Esophagus squamous epithelium (tissue), 4 donors: Measurements from ENCODE around the gene TSPAN32.

Experiments
- POLR2A ChIP-seq, 4 donors: fragments of 450-650 bp; IDR thresholded peaks; one replicate each; pipeline ENCODE4 v1.6.1; 2017; ENCODE audit warnings: antibody characterized with exemption in 4 of 4, mild to moderate bottlenecking in 4 of 4, moderate library complexity in 3 of 4
- TF ChIP-seq, protein P1 (sequence below), 6 experiments: fragments of 450-650 bp in 4 of 6; fragments of 200-600 bp in 2 of 6; sonication (generic) in 2 of 6; IDR thresholded peaks; one replicate each; pipeline ENCODE4 v1.5.1; 2016 to 2019; ENCODE audit warnings: antibody characterized with exemption in 6 of 6, mild to moderate bottlenecking in 4 of 6, moderate library complexity in 4 of 6

DNA sequence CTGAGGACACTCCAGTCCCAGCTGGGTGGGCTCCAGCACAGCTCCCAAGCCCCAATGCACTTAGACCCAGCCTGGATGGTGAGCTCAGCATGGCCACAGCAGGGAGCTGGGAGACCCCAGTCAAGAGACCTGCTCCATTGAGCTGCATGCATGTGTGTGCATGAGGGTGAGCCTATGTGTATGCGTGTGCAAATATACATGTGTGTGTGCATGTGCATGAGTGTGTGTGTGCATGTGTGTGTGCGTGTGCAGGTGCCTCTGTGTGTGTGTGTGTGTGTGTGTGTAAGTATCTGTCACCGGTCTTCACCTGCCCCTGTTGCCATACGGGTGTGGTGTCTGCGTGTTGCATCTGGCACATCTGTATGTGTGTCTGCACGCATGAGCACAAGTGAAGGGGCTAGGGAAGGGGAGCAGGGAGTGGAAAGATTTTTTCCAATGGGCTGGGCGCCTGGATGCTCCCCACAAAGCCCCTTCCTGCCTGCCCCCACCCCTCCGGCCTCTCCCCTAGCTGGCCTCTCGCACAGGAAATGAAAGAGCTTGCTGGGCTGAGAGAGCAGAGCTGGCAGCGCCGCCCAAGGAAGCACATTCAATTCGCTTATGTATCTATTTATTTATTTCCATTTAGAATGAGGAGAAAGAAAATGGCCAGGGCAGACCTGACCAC is 4.1 kb downstream of the TSPAN32 start:
- TF ChIP-seq, protein P1, sequence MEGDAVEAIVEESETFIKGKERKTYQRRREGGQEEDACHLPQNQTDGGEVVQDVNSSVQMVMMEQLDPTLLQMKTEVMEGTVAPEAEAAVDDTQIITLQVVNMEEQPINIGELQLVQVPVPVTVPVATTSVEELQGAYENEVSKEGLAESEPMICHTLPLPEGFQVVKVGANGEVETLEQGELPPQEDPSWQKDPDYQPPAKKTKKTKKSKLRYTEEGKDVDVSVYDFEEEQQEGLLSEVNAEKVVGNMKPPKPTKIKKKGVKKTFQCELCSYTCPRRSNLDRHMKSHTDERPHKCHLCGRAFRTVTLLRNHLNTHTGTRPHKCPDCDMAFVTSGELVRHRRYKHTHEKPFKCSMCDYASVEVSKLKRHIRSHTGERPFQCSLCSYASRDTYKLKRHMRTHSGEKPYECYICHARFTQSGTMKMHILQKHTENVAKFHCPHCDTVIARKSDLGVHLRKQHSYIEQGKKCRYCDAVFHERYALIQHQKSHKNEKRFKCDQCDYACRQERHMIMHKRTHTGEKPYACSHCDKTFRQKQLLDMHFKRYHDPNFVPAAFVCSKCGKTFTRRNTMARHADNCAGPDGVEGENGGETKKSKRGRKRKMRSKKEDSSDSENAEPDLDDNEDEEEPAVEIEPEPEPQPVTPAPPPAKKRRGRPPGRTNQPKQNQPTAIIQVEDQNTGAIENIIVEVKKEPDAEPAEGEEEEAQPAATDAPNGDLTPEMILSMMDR (IDR thresholded peaks at IDR 0.05) = no peak
- no peak for TF ChIP-seq POLR2A (IDR thresholded peaks at IDR 0.05)
